ENCODE measurements around the gene FCN3.

FCN3 gene

GRCh38 chr1:27333717-27334279, 40.8 kb downstream of the FCN3 start:
- Histone ChIP-seq H3K27me3 (ENCODE audit: control insufficient read depth, low read length) (no peaks in the 10 kb centered on the region), H3K27ac (ENCODE audit: low read depth, low read length) (no peak overlapping the region), H3K4me2 (ENCODE audit: low read length) (no peak overlapping the region), H4K20me1 (ENCODE audit: control insufficient read depth, insufficient read depth, low read depth, low read length) (no peaks in the 10 kb centered on the region), H3K79me2 (ENCODE audit: control insufficient read depth, low read length) (peaks cover 17% of the 10 kb centered on the region), H3F3A (ENCODE audit: control insufficient read depth, insufficient read depth) (no peaks in the 10 kb centered on the region), H3K9me3 (ENCODE audit: control insufficient read depth, insufficient read depth, low read length) (no peaks in the 10 kb centered on the region), H3K9me2 (replicated peaks; ENCODE audit: control insufficient read depth, low read length) (no peaks in the 10 kb centered on the region), H3K4me3 (ENCODE audit: low read length) (no peak overlapping the region), H3K4me1 (ENCODE audit: control insufficient read depth, low read length) (peaks cover 5% of the 10 kb centered on the region), H3K36me3 (ENCODE audit: control insufficient read depth, low read length) (peaks cover 50% of the 10 kb centered on the region)
- TF ChIP-seq EZH2phosphoT487 (IDR thresholded peaks at IDR 0.05; ENCODE audit: borderline replicate concordance, low read length) (no peak), CTCF (IDR thresholded peaks at IDR 0.05; ENCODE audit: low read depth, low read length, poor library complexity, severe bottlenecking) (no peak)

GRCh38 chr1:27332536-27333281, 41.9 kb downstream of the FCN3 start:
- no peaks in the 10 kb centered on the region for H3F3A ChIP-seq (ENCODE audit: control insufficient read depth, insufficient read depth)
- peaks cover 9% of the 10 kb centered on the region for H3K4me1 ChIP-seq (ENCODE audit: control insufficient read depth, low read length)
- peaks cover 28% of the 10 kb centered on the region for H3K79me2 ChIP-seq (ENCODE audit: control insufficient read depth, low read length)
- no peaks in the 10 kb centered on the region for H4K20me1 ChIP-seq (ENCODE audit: control insufficient read depth, insufficient read depth, low read depth, low read length)
- H3K9me3 ChIP-seq (ENCODE audit: control insufficient read depth, insufficient read depth, low read length): no peaks in the 10 kb centered on the region
- peaks cover 52% of the 10 kb centered on the region for H3K36me3 ChIP-seq (ENCODE audit: control insufficient read depth, low read length)
- no peaks in the 10 kb centered on the region for H3K9me2 ChIP-seq (replicated peaks; ENCODE audit: control insufficient read depth, low read length)
- TF ChIP-seq EZH2phosphoT487 (IDR thresholded peaks at IDR 0.05; ENCODE audit: borderline replicate concordance, low read length): no peak
- TF ChIP-seq CTCF (IDR thresholded peaks at IDR 0.05; ENCODE audit: low read depth, low read length, poor library complexity, severe bottlenecking): peak; percentile 96
- H3K4me2 ChIP-seq (ENCODE audit: low read length): no peak overlapping the region
- no peak overlapping the region for H3K4me3 ChIP-seq (ENCODE audit: low read length)
- H3K27me3 ChIP-seq (ENCODE audit: control insufficient read depth, low read length): no peaks in the 10 kb centered on the region
- H3K27ac ChIP-seq (ENCODE audit: low read depth, low read length): no peak overlapping the region

- Histone ChIP-seq H4K20me1 (ENCODE audit: control insufficient read depth, insufficient read depth, low read depth, low read length) (no peaks in the 10 kb centered on the region), H3K27me3 (ENCODE audit: control insufficient read depth, low read length) (no peaks in the 10 kb centered on the region), H3K4me1 (ENCODE audit: control insufficient read depth, low read length) (peaks cover 9% of the 10 kb centered on the region), H3F3A (ENCODE audit: control insufficient read depth, insufficient read depth) (no peaks in the 10 kb centered on the region), H3K36me3 (ENCODE audit: control insufficient read depth, low read length) (peaks cover 54% of the 10 kb centered on the region), H3K9me2 (replicated peaks; ENCODE audit: control insufficient read depth, low read length) (no peaks in the 10 kb centered on the region), H3K79me2 (ENCODE audit: control insufficient read depth, low read length) (peaks cover 35% of the 10 kb centered on the region), H3K27ac (ENCODE audit: low read depth, low read length) (no peak overlapping the region), H3K4me2 (ENCODE audit: low read length) (no peak overlapping the region), H3K9me3 (ENCODE audit: control insufficient read depth, insufficient read depth, low read length) (no peaks in the 10 kb centered on the region), H3K4me3 (ENCODE audit: low read length) (no peak overlapping the region)
- TF ChIP-seq CTCF (IDR thresholded peaks at IDR 0.05; ENCODE audit: low read depth, low read length, poor library complexity, severe bottlenecking): no peak
- no peak for TF ChIP-seq EZH2phosphoT487 (IDR thresholded peaks at IDR 0.05; ENCODE audit: borderline replicate concordance, low read length)
Measured at GRCh38 chr1:27331922-27332321, 42.7 kb downstream of the FCN3 start.

Measured in DOHH2 (cell line).